OCI-M2 (cell line): ENCODE measurements around the gene KIAA0040.

Source experiments
- DNase-seq: peaks from one replicate; lab custom pipeline; 2025; ENCODE audit not compliant: unreplicated experiment; lab: John Stamatoyannopoulos, UW

Gene KIAA0040

GRCh38 chr1:175192630-175193526 is at the start of gene KIAA0040:
TSS of gene KIAA0040 (minus strand) at chr1:175192776. CDS start at chr1:175161013, 31,763 bp downstream.
- DNase-seq, result no peak

DNA sequence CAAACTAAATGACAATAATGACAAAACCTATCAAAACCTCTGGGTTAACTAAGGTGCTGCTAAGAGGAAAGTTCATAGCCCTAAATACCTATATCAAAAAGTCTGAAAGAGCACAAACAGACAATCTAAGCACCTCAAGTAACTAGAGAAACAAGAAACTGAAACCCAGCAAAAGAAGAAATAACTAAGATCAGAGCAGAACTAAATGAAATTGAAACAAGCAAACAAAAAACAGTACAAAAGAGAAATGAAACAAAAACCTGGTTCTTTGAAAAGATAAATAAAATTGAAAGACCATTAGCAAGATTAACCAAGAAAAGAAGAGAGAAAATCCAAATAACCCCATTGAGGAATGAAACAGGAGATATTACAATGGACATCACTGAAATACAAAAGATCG is 44.8 kb upstream of the KIAA0040 start:
- no peak for DNase-seq

DNA sequence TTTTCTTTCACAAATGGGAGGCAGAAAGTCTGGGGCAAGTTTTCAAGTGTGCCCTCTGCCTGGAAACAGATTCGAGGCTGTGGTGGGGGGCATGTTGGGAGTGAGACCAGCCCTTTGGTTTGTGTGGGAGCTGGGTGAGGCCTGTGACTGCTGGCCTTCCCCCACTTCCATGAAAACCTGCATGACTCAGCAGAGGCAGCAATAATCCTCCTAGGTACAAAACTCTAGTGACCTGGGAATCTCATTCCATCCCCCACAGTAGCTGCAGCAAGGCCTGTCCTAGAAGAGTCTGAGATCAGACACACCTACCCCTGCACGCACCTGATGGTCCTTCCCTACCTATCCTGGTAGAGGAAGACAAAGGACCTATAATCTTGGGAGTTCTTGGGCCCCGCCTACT is 42.1 kb upstream of the KIAA0040 start:
- no peak for DNase-seq

DNA sequence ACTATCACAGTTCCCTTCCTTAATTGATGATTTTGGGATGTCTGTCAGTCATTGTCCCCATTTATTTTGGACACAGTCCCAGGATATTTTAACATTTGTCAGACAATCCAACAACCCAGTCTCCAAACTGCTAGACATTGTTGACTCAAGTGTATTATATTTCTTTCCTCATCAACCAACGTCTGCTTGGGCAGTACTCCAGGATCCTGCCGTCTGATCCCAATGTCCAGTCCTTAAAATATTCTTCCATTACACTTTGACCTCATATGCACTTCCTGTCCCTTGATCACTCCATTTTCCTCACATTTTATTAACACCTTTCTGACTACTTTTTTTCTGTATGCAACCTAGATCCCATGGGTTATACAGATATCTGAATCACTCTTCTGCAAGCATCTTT is 39.8 kb upstream of the KIAA0040 start:
- no peak for DNase-seq

DNA sequence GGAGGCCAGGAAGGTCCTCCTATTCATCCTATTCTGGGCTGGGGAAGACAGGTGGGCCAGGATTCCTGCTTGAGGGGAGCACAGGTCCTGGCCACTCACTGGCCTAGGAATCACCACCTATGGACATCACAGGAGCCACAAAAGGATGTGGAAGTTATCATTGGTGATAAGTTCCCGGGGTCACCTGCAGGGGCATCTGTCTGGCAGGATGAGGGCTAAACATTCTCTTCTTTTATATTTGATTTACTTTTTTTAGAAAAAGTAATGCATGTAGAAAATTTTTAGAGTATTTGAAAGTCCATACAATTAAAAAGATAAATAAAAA is 33.2 kb upstream of the KIAA0040 start:
- no peak for DNase-seq

DNA sequence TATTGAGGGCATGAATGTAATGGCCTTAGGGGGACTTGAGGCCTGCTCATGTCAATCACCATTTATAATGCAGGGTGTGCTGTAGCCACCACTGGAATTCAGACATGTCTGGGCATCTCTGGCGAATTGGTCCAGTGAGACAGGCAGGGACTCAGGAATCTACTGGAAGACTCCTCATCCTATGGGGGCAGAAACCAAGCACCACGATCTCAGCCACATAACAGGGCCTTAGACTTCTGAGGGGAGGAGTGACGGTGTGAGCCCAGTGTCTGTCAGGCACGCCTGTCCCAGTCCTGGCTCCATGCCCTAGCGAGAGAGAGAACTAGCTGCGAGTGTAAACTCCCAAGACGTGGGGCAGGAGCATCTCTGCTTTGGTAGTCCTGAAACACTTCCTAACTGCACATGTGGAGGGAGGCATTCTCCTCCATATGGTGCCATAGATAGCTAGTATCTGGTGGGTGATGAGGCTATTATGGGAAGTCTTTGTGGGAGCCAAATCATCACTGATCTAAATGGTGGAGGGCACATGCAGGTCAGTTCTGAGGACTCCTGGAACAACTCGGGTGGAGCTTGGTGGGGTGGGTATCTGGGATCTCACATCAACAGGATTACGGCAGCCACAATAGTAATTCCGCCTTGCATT is 29.8 kb upstream of the KIAA0040 start:
- DNase-seq, result no peak

DNA sequence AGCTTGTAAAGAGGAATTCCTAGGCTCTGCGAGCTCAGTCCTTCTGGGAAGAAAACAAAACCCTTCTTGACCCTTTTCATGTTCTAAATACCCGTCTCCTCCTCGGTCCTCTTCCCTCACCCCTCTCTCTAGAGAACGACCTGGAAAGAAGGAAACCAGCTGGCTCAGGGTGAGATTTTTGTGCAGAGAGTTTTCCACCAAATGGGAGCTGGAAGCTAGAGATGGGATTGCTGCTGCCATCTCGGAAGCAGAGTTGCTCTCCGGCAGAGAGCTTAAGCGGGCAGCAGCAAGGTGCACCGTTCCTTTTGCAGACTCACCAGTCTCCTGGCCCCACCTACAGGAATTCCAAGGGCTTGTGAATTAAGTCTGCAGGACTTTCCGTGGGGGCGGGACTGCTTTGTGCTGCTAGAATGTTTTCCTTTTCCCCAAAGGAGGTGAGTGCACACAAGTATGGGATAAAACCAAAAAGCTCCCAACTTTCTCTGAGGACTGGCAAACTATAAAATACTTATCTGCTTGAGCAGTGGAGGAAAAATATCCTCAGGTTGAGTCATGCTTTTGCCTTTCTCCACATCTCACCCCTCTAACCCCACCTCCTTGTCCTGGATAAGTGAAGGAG is 29.1 kb upstream of the KIAA0040 start:
- no peak for DNase-seq

DNA sequence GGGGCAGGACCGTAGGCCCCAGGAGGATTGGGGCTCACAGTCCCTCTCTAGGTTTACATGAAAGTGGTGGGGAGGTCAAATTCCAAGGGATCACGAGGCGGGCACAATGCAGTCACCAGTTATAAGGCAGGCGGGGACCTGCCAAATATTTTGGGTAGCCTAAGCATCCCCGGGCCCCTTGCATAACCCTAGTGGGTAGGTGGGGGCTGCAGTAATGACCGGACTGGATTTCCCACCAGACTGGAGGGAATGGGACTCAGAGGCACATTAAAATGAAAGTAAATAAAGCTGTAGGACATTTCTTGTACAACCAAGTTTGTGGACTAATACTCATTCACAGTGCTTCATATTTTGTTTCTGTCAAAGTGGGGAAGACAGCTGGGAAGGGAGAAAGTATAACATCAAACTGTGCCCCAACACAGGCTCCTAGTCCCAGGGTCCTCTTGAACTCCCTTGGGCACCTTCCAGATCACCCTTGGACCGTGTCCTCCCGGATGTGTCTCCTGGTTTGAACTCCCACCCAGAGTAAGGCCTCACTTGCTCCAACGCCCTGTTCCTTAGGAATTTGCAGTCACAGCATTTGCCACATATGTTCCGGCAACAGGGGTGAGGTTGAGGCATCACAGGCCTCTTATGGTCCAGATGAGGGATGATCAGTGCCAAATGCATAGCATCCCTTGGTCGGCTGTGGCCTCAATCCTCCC is 28.4 kb upstream of the KIAA0040 start:
- no peak for DNase-seq

DNA sequence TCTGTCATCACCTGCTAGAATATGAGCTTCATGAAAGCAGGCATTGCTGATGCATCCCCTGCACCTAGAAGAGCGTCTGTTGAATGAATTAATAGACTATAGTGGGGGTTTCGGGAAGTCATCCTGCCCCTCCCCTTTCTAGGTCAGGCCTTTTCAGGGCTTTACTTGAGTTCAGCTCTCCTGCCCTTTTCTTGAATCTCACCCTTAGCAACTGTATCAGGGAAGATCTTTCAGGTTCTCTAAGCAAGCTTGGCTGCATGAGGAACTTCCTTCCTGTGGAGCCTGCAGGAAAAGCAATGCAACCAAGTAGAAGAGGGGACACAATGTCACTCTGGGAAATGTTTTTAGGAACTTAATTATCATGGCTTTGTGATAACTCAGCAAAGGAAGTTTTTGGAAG is 27.2 kb upstream of the KIAA0040 start:
- DNase-seq, result no peak

- DNase-seq, result no peak
Measured at GRCh38 chr1:175218786-175219434, 26.3 kb upstream of the KIAA0040 start.

DNA sequence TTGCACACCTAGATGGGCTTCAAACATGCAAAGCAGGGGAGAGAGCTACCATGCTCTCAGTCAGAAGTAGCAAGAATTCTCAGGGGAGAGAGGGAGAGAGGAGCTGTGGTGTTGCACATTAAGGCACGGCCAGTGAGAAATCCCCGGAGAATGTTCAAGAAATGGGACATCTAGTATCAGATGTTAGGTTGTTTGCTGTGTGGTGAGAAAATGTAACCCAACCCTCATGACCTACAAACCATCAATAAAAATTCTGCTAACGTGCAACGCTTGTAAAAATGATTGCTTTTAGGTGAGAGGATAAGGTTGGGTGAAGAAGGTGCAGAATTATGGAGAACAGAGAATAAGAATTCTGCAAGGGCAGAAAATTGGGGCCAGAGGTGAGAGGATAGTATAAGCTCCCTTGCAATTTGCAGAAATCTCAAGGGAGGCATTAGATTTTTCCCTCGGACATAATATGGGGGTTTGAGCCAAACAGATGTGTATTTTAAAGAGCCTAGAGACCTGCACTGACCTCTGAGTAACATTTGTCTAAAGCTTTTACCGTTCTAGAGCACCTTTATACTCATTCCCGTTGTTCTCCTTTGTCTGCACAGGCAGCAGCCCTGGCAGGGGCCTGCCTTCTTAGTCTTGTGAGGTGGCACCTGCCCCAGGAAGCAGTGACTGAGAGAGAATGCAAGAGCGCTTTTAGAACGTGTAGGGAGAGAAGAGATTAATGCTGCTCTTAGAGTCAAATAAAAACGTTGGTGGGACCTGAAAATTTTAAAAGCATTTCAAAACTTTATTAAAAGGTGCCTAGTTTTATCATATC is 25.4 kb upstream of the KIAA0040 start:
- no peak for DNase-seq

GRCh38 chr1:175216444-175216843 is 23.9 kb upstream of the KIAA0040 start:
- no peak for DNase-seq

GRCh38 chr1:175211656-175212055 is 19.1 kb upstream of the KIAA0040 start:
- DNase-seq, result no peak

GRCh38 chr1:175210744-175211143 is 18.2 kb upstream of the KIAA0040 start:
- no peak for DNase-seq

DNA sequence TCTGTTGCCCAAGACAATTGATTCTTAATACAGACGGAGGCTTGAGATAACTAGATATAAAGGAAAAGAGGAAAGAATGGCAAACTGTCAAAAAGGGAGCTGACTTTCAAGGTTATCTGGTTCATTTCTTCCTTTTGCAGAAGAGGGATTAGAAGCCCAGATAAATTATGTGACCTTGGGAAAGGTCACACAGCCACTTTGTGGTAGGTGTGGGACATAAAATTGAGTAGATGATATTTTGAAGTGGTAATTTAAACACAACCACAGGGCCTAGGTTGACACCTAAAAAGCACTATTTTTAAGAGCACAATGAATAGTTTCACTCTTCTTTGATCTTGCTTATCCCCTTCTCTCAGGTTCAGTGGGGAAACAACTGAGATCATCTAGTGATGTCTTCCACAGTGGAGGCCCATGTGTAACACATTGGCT is 16.9 kb upstream of the KIAA0040 start:
- no peak for DNase-seq

GRCh38 chr1:175208773-175209492 is 16.4 kb upstream of the KIAA0040 start:
- no peak for DNase-seq

- no peak for DNase-seq
Measured at GRCh38 chr1:175207971-175208370, 15.4 kb upstream of the KIAA0040 start.

DNA sequence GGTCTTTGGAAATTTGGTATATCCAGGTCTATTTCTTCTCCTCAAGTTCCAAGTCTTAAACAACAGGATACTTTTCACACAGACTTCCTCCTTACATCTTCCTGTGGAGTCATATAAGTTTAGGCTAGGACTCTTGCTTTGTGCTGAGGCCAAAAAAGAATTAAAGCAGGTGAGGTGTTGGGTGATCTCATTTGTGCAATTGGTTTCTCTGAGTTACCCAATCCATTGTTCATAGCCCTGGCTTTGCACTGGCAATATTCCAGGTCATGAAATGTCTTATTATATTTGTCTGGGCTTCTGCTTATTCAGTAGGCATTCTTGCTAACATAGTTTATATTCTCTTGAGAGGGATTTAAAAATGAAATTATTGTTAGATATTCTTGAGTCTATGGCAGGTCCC is 14.1 kb upstream of the KIAA0040 start:
- DNase-seq, result no peak

- DNase-seq, result no peak
Measured at GRCh38 chr1:175204330-175204729, 11.8 kb upstream of the KIAA0040 start.
